Brain pericyte (primary cell): ENCODE results near the gene DNAH12.
"Not testable (repeated sequence)": the region's sequence is repeated elsewhere in the genome, so short reads cannot be mapped to it uniquely, and the experiment has no call there.

Source experiments
- DNase-seq: peaks from one replicate; pipeline ENCODE4 v3.0.0-alpha.2; 2012; ENCODE audit warnings: low read depth, low spot score

DNAH12 gene

GRCh38 chr3:57421336-57421735, 122.8 kb downstream of the DNAH12 start:
- DNase-seq, result no peak

- no peak for DNase-seq
Observed at GRCh38 chr3:57420001-57420400, 124.1 kb downstream of the DNAH12 start.

GRCh38 chr3:57411715-57412114, 132.4 kb downstream of the DNAH12 start:
- no peak for DNase-seq

- DNase-seq, result no peak
Observed at GRCh38 chr3:57409471-57409870, 134.7 kb downstream of the DNAH12 start.

- DNase-seq, result no peak
Observed at GRCh38 chr3:57402675-57403074, 141.5 kb downstream of the DNAH12 start.

- DNase-seq, result no peak
Observed at GRCh38 chr3:57397175-57398026, 146.7 kb downstream of the DNAH12 start.

GRCh38 chr3:57393977-57394376, 150.2 kb downstream of the DNAH12 start:
- DNase-seq, result no peak

GRCh38 chr3:57391767-57392166, 152.4 kb downstream of the DNAH12 start:
- no peak for DNase-seq

GRCh38 chr3:57389271-57389670, 154.9 kb downstream of the DNAH12 start:
- no peak for DNase-seq

- no peak for DNase-seq
Observed at GRCh38 chr3:57386307-57386706, 157.8 kb downstream of the DNAH12 start.

- DNase-seq, result no peak
Observed at GRCh38 chr3:57385498-57385897, 158.6 kb downstream of the DNAH12 start.

GRCh38 chr3:57383838-57384237, 160.3 kb downstream of the DNAH12 start:
- DNase-seq, result no peak

- no peak for DNase-seq
Observed at GRCh38 chr3:57383406-57383805, 160.7 kb downstream of the DNAH12 start.

- no peak for DNase-seq
Observed at GRCh38 chr3:57382933-57383332, 161.2 kb downstream of the DNAH12 start.

- DNase-seq, result no peak
Observed at GRCh38 chr3:57370341-57370740, 173.8 kb downstream of the DNAH12 start.

- not testable (repeated sequence) for DNase-seq
Observed at GRCh38 chr3:57365089-57365488, 179.1 kb downstream of the DNAH12 start.

GRCh38 chr3:57356275-57356674, 187.9 kb downstream of the DNAH12 start:
- not testable (repeated sequence) for DNase-seq

- no peak for DNase-seq
Observed at GRCh38 chr3:57354768-57355167, 189.4 kb downstream of the DNAH12 start.

GRCh38 chr3:57350271-57350670, 193.9 kb downstream of the DNAH12 start:
- no peak for DNase-seq

- DNase-seq, result not testable (repeated sequence)
Observed at GRCh38 chr3:57339071-57339642, 205.0 kb downstream of the DNAH12 start.

GRCh38 chr3:57338272-57339070, 205.7 kb downstream of the DNAH12 start:
- not testable (repeated sequence) for DNase-seq

GRCh38 chr3:57335283-57335938, 208.7 kb downstream of the DNAH12 start:
- DNase-seq, result no peak
